ENCODE measurements around the gene ZP4. TPM values are rescaled to one million over a fixed set of nuclear protein-coding genes. Genes with fewer than 3 reads are reported as not detected.

Gene ZP4
- total RNA-seq, 1 donor from 2014 or later = not detected

DNA sequence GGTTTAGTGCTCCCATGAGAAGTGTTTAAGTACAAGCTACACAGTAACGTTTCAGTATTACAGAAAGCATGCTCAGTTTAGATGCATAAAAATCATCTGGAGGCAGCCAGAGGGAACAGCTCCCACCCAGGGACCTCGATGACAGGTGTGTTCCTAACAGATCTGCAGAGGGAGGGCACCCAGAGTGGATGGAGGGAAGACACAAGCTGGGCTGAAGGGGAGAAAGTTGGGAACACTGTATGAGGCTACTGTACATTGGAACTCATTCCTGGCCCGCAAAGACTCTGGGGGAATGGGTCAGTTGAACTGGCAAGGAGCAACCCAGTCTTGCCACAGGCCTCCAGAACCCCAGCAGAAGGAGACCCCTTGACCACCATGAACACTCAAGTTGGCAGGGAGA is 52.4 kb downstream of the ZP4 start:
- TF ChIP-seq, protein P1, sequence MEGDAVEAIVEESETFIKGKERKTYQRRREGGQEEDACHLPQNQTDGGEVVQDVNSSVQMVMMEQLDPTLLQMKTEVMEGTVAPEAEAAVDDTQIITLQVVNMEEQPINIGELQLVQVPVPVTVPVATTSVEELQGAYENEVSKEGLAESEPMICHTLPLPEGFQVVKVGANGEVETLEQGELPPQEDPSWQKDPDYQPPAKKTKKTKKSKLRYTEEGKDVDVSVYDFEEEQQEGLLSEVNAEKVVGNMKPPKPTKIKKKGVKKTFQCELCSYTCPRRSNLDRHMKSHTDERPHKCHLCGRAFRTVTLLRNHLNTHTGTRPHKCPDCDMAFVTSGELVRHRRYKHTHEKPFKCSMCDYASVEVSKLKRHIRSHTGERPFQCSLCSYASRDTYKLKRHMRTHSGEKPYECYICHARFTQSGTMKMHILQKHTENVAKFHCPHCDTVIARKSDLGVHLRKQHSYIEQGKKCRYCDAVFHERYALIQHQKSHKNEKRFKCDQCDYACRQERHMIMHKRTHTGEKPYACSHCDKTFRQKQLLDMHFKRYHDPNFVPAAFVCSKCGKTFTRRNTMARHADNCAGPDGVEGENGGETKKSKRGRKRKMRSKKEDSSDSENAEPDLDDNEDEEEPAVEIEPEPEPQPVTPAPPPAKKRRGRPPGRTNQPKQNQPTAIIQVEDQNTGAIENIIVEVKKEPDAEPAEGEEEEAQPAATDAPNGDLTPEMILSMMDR (IDR thresholded peaks at IDR 0.05; ENCODE audit: insufficient read depth, low read length, poor library complexity, severe bottlenecking) = no peak
- Histone ChIP-seq H3K36me3 (ENCODE audit: control insufficient read depth, insufficient read depth, low read length) (no peaks in the 10 kb centered on the region), H3K27me3 (ENCODE audit: control insufficient read depth, insufficient read depth, low read length) (no peaks in the 10 kb centered on the region), H3K4me3 (ENCODE audit: low read depth, low read length) (no peak overlapping the region)
- no peak for DNase-seq (ENCODE audit: low read depth)

DNA sequence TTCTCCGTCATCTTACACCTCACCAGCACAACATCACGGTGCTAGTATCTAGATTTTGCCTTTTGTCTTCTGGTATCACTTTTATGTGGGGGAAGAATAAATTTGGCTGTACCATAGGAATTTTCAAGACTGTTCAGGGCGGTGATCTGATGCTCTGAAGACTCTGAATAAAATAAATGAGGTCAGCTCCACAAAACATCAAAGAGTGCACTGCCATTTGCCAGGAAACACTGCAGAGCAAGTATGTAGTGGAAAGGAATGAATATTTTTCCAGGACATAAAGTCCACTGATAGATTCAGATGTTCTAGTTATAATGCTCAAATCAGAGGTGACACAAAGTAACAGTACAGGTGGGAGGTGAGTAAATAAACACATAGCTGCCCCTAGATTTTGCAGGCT is 56.3 kb downstream of the ZP4 start:
- Histone ChIP-seq H3K36me3 (ENCODE audit: control insufficient read depth, insufficient read depth, low read length) (no peaks in the 10 kb centered on the region), H3K4me3 (ENCODE audit: low read depth, low read length) (no peak overlapping the region), H3K27me3 (ENCODE audit: control insufficient read depth, insufficient read depth, low read length) (no peaks in the 10 kb centered on the region)
- DNase-seq (ENCODE audit: low read depth) = no peak
- TF ChIP-seq, protein P1 (IDR thresholded peaks at IDR 0.05; ENCODE audit: insufficient read depth, low read length, poor library complexity, severe bottlenecking) = no peak

DNA sequence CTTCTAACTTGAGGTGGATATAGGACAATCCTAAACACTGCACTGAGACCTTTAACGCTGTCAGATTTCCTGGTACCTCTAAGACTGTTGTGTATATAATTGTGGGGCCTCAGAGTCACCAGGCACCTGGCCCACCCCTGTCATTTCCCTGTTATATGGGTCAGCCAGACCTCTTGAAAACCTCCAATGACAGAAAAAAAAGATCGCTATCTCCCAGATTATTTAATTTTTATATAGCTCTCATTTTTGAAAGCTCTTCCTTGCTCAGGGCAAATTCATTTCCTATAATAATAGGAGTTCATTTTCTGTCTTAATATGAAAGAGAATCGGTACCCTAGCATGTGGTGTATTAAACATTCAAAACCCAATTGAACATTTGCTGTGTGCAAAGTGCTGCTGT is 56.7 kb downstream of the ZP4 start:
- no peak overlapping the region for H3K4me3 ChIP-seq (ENCODE audit: low read depth, low read length)
- TF ChIP-seq, protein P1 (IDR thresholded peaks at IDR 0.05; ENCODE audit: insufficient read depth, low read length, poor library complexity, severe bottlenecking) = no peak
- H3K27me3 ChIP-seq (ENCODE audit: control insufficient read depth, insufficient read depth, low read length) = no peaks in the 10 kb centered on the region
- DNase-seq (ENCODE audit: low read depth) = no peak
- no peaks in the 10 kb centered on the region for H3K36me3 ChIP-seq (ENCODE audit: control insufficient read depth, insufficient read depth, low read length)

DNA sequence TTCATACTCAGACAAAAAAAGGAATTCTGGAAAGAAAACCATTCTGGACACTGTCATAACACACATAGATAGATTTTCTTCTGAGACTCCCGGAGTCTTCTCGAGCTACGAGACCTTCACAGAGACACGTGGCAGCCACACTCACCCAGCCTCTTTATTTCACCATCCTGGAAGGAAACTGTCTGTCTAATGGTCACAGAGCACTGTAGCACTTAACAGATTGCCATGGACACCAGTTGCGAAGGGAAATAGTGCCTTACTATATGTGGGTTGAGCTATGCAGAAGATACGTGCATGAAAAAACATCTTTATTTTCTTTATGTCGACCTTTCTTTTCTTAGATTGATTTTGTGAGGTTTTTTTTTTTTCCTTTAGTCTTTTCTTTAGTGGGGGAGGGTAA is 57.9 kb downstream of the ZP4 start:
- no peak for DNase-seq (ENCODE audit: low read depth)
- TF ChIP-seq, protein P1 (IDR thresholded peaks at IDR 0.05; ENCODE audit: insufficient read depth, low read length, poor library complexity, severe bottlenecking) = no peak
- no peaks in the 10 kb centered on the region for H3K27me3 ChIP-seq (ENCODE audit: control insufficient read depth, insufficient read depth, low read length)
- no peak overlapping the region for H3K4me3 ChIP-seq (ENCODE audit: low read depth, low read length)
- no peaks in the 10 kb centered on the region for H3K36me3 ChIP-seq (ENCODE audit: control insufficient read depth, insufficient read depth, low read length)

All from kidney epithelial cell (primary cell).